ENCODE results near the gene RBM4. TPM values are rescaled to one million over a fixed set of nuclear protein-coding genes. Genes with fewer than 3 reads are reported as not detected.
"Not testable (repeated sequence)": the region's sequence is repeated elsewhere in the genome, so short reads cannot be mapped to it uniquely, and the experiment has no call there.

Gene RBM4
- total RNA-seq, 2 experiments from 2014 or later: 108 to 114 TPM

GRCh38 chr11:66639066-66639813 lies 737 bp downstream of the RBM4 start:
- Mint-ChIP-seq H3K27me3 (no peaks in the 10 kb centered on the region), H3K9me3 (peaks cover 2% of the 10 kb centered on the region), H3K4me1 (ENCODE audit: low read depth) (peaks cover 63% of the 10 kb centered on the region), H3K36me3 (ENCODE audit: low read depth) (peaks cover 77% of the 10 kb centered on the region), H3K27ac (peak overlapping the region; percentile 98), H3K4me3 (peak overlapping the region; percentile 83)
- ChIA-PET POLR2A (interaction anchor here (0.8 to 27.4 kb wide), 12 partner anchors 9 to 109 kb away, joined by 3 to 558 read pairs (median 8); partner anchors contain the start of genes ACTN3, RBM14, RBM4B and ZDHHC24), CTCF (interaction anchor here (0.6 to 4.3 kb wide), 9 partner anchors 9 to 49 kb away, joined by 3 to 29 read pairs (median 4); partner anchors contain the start of genes CCDC87, CCS, RBM14 and RBM4B)
- DNase-seq (peak; percentile 37), ATAC-seq (no peak)
- peak; percentile 15 for TF ChIP-seq CTCF (IDR thresholded peaks at IDR 0.05)
- intact Hi-C loops (cut with micrococcal nuclease): loop anchor here (2.0 to 5.0 kb wide), 2 partner anchors 20 to 38 kb away; partner anchors contain the start of gene RBM4B

DNA sequence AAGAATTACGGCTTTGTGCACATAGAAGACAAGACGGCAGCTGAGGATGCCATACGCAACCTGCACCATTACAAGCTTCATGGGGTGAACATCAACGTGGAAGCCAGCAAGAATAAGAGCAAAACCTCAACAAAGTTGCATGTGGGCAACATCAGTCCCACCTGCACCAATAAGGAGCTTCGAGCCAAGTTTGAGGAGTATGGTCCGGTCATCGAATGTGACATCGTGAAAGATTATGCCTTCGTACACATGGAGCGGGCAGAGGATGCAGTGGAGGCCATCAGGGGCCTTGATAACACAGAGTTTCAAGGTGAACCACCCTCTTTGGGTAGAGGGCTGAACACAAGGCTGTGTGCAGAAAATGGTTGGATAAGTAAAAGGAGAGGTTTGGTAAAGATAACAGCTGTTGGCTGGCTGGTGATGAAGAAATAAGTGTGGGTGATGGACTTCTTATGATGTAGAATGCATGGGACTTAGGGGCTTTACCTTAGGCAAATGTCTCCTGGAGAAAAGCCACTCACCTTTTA lies 1.4 kb downstream of the RBM4 start:
- H3K4me1 Mint-ChIP-seq (ENCODE audit: low read depth): peaks cover 63% of the 10 kb centered on the region
- POLR2A ChIA-PET: interaction anchor here (1.4 to 27.4 kb wide), 9 partner anchors 8 to 91 kb away, joined by 3 to 558 read pairs (median 9); partner anchors contain the start of genes RBM14 and RBM4B
- intact Hi-C loops (cut with micrococcal nuclease): loop anchor here (2.0 to 5.0 kb wide), 2 partner anchors 21 to 37 kb away; partner anchors contain the start of gene RBM4B
- peaks cover 78% of the 10 kb centered on the region for H3K36me3 Mint-ChIP-seq (ENCODE audit: low read depth)
- not testable (repeated sequence) for H3K9me3 Mint-ChIP-seq, DNase-seq, ATAC-seq, H3K27me3 Mint-ChIP-seq
- peak overlapping the region; percentile 98 for H3K27ac Mint-ChIP-seq
- peak overlapping the region; percentile 83 for H3K4me3 Mint-ChIP-seq
- CTCF ChIA-PET: interaction anchor here (0.7 to 4.3 kb wide), 4 partner anchors 9 to 38 kb away, joined by 3 to 29 read pairs (median 10); partner anchors contain the start of genes RBM14 and RBM4B

DNA sequence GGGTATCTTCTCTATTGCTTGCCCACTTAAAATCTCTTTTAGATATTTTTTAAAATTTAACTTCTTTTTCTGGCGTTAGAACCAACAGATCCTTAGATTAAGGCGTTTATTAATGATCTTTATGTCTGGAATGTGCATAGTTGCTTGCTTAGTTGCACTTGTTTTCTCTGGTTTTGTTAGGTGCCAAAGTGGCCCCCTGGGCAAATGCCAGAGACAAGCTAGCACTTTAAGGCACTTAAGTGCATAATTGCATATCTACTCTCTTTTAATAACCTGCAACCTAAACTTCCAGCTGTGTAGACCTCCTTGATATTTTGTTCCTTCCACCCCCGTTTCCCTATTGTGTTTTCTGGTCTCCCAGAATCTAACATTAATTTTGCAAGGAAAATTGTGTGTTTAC lies 3.3 kb downstream of the RBM4 start:
- ATAC-seq: no peak
- no peak for TF ChIP-seq CTCF (IDR thresholded peaks at IDR 0.05)
- H3K36me3 Mint-ChIP-seq (ENCODE audit: low read depth): peaks cover 92% of the 10 kb centered on the region
- intact Hi-C loops (cut with micrococcal nuclease): no loop called here
- peak overlapping the region; percentile 83 for H3K4me3 Mint-ChIP-seq
- H3K27ac Mint-ChIP-seq: peak overlapping the region; percentile 98
- H3K9me3 Mint-ChIP-seq: no peaks in the 10 kb centered on the region
- POLR2A ChIA-PET: interaction anchor here (0.9 to 27.4 kb wide), 4 partner anchors 6 to 29 kb away, joined by 3 to 558 read pairs (median 33); partner anchors contain the start of gene RBM14
- CTCF ChIA-PET: interaction anchor here (1.1 kb wide), 1 partner anchor 62 kb away, joined by 5 read pairs; no protein-coding TSS in a partner anchor
- H3K27me3 Mint-ChIP-seq: no peaks in the 10 kb centered on the region
- H3K4me1 Mint-ChIP-seq (ENCODE audit: low read depth): peaks cover 79% of the 10 kb centered on the region
- DNase-seq: no peak

- ATAC-seq: no peak
- no peak for DNase-seq
- ChIA-PET POLR2A (interaction anchor here (0.8 to 27.4 kb wide), 8 partner anchors 8 to 75 kb away, joined by 3 to 558 read pairs (median 4); partner anchors contain the start of genes CCDC87, CCS, CTSF and RBM14), CTCF (interaction anchor here (1.1 to 4.5 kb wide), 2 partner anchors 34 kb away, joined by 4 to 20 read pairs; partner anchors contain the start of gene RBM4B)
- intact Hi-C loops (cut with micrococcal nuclease): no loop called here
- peak overlapping the region; percentile 83 for H3K4me3 Mint-ChIP-seq
- H3K4me1 Mint-ChIP-seq (ENCODE audit: low read depth): peaks cover 87% of the 10 kb centered on the region
- H3K36me3 Mint-ChIP-seq (ENCODE audit: low read depth): peaks cover 90% of the 10 kb centered on the region
- H3K9me3 Mint-ChIP-seq: no peaks in the 10 kb centered on the region
- no peak overlapping the region for H3K27ac Mint-ChIP-seq
- no peaks in the 10 kb centered on the region for H3K27me3 Mint-ChIP-seq
- no peak for TF ChIP-seq CTCF (IDR thresholded peaks at IDR 0.05)
These were observed 5.4 kb downstream of the RBM4 start for GRCh38 chr11:66643745-66644437.

- DNase-seq (no peak), ATAC-seq (no peak)
- Mint-ChIP-seq H3K27me3 (no peaks in the 10 kb centered on the region), H3K9me3 (no peaks in the 10 kb centered on the region), H3K4me1 (ENCODE audit: low read depth) (peaks cover 80% of the 10 kb centered on the region), H3K36me3 (ENCODE audit: low read depth) (peaks cover 85% of the 10 kb centered on the region), H3K27ac (peak overlapping the region; percentile 3), H3K4me3 (no peak overlapping the region)
- intact Hi-C loops (cut with micrococcal nuclease): no loop called here
- CTCF ChIA-PET: interaction anchor here (0.9 to 4.5 kb wide), 3 partner anchors 9 to 55 kb away, joined by 3 to 20 read pairs (median 14); partner anchors contain the start of genes RBM4 and RBM4B
- POLR2A ChIA-PET: interaction anchor here (1.1 to 27.4 kb wide), 10 partner anchors 8 to 85 kb away, joined by 3 to 558 read pairs (median 13); partner anchors contain the start of genes RBM14, RBM4 and RBM4B
- TF ChIP-seq CTCF (IDR thresholded peaks at IDR 0.05): no peak
These were observed 8.3 kb downstream of the RBM4 start for GRCh38 chr11:66646828-66647227.

Measured in activated CD8-positive, alpha-beta T cell treated with anti-CD3 and anti-CD28 coated beads for 36 hours (primary cell).